Measurements from ENCODE around the gene LRP11.

DNA sequence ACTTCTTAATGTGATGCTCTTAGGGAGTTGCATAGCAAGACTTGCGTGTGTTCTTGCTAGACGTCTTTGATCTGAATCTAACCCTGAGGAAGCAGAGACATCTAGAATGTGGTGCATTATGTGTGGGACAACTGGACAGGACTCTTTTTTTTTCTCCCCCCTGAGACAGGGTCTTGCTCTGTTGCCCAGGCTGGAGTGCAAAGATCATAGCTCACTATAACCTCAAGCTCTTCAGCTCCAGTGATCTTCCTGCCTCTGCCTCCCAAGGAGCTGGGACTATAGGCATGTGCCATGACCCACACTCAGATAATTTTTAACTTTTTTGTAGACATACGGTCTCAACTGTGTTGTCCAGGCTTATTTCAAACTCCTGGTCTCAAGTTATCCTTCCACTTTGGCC, 80.6 kb downstream of the LRP11 start:
- TF ChIP-seq, protein P1, sequence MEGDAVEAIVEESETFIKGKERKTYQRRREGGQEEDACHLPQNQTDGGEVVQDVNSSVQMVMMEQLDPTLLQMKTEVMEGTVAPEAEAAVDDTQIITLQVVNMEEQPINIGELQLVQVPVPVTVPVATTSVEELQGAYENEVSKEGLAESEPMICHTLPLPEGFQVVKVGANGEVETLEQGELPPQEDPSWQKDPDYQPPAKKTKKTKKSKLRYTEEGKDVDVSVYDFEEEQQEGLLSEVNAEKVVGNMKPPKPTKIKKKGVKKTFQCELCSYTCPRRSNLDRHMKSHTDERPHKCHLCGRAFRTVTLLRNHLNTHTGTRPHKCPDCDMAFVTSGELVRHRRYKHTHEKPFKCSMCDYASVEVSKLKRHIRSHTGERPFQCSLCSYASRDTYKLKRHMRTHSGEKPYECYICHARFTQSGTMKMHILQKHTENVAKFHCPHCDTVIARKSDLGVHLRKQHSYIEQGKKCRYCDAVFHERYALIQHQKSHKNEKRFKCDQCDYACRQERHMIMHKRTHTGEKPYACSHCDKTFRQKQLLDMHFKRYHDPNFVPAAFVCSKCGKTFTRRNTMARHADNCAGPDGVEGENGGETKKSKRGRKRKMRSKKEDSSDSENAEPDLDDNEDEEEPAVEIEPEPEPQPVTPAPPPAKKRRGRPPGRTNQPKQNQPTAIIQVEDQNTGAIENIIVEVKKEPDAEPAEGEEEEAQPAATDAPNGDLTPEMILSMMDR (IDR thresholded peaks at IDR 0.05): no peak
- TF ChIP-seq POLR2A (IDR thresholded peaks at IDR 0.05): no peak
